ENCODE data around the gene LGALS9. TPM values are rescaled to one million over a fixed set of nuclear protein-coding genes. Genes with fewer than 3 reads are reported as not detected.

The LGALS9 gene
- total RNA-seq, 1 donor from 2014 or later: 9.4 TPM

DNA sequence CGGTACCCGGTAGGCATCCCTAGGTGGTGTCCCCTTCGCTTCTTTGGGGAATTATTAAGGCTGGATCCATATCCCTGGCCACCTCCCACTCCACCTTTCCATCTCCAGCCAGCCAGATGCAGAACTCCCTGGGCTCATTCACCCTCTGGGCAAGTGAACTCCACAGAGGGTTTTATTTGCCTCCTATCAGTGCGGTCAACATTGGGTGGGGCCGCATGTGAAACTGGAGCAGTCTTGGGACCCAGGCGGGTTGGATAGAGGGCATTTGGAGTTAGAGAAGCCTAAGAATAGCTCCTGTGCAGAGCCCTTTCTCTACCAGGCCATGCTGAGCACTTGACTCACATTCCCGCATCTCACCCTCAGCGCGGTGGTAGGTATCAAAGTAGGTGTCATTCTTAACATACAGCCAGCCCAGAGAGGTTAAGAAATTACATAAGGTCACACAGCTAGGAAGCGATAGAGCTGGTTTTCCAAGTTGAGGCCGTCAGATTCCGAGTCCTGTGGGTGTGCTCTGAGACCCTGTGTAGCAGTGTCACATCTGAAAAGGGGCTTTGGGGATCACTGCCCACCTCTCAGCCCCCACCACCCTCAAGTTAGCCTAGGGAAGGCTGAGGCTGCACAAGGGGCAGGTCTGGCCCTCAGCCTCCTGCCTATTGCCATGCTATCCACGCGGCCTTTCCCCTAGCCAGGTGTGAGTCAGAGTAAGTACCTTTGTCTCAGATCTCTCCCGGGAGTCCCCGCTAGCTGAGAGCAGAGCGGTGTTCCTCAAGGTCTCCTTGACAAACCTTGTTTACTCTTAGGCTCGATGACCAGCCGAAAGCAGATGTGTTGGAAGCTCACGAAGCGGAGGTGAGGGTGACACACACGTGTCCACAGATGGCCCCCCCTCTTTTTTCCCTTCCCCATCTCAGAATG, 26.9 kb upstream of the LGALS9 start:
- peaks cover 45% of the 10 kb centered on the region for H4K20me1 ChIP-seq (ENCODE audit: insufficient read depth, low read length)
- H3K27me3 ChIP-seq (ENCODE audit: insufficient read depth, low read length): no peaks in the 10 kb centered on the region
- no peaks in the 10 kb centered on the region for H3K79me2 ChIP-seq (ENCODE audit: insufficient read depth, low read length)
- Mint-ChIP-seq H3K4me3 (ENCODE audit: unreplicated experiment) (no peak overlapping the region), H3K4me1 (ENCODE audit: low read depth, unreplicated experiment) (peaks cover 19% of the 10 kb centered on the region), H3K9me3 (ENCODE audit: unreplicated experiment) (no peaks in the 10 kb centered on the region), H3K27ac (ENCODE audit: unreplicated experiment) (no peak overlapping the region), H3K36me3 (ENCODE audit: low read depth, unreplicated experiment) (peaks cover 47% of the 10 kb centered on the region), H3K27me3 (ENCODE audit: low read depth, unreplicated experiment) (no peaks in the 10 kb centered on the region)
- no peak for TF ChIP-seq EZH2 (IDR thresholded peaks at IDR 0.05; ENCODE audit: insufficient read depth, low read length)
- TF ChIP-seq, protein P1, sequence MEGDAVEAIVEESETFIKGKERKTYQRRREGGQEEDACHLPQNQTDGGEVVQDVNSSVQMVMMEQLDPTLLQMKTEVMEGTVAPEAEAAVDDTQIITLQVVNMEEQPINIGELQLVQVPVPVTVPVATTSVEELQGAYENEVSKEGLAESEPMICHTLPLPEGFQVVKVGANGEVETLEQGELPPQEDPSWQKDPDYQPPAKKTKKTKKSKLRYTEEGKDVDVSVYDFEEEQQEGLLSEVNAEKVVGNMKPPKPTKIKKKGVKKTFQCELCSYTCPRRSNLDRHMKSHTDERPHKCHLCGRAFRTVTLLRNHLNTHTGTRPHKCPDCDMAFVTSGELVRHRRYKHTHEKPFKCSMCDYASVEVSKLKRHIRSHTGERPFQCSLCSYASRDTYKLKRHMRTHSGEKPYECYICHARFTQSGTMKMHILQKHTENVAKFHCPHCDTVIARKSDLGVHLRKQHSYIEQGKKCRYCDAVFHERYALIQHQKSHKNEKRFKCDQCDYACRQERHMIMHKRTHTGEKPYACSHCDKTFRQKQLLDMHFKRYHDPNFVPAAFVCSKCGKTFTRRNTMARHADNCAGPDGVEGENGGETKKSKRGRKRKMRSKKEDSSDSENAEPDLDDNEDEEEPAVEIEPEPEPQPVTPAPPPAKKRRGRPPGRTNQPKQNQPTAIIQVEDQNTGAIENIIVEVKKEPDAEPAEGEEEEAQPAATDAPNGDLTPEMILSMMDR (IDR thresholded peaks at IDR 0.05; ENCODE audit: insufficient read depth, low read depth, low read length): no peak
- peaks cover 34% of the 10 kb centered on the region for H3K36me3 ChIP-seq (ENCODE audit: insufficient read depth, low read length)
- H3K4me3 ChIP-seq (ENCODE audit: insufficient read depth, low read depth, low read length): no peak overlapping the region
- no peak overlapping the region for H2AFZ ChIP-seq (ENCODE audit: low read depth, low read length)
- no peak overlapping the region for H3K9ac ChIP-seq (ENCODE audit: low read length)
- H3K9me3 ChIP-seq (ENCODE audit: insufficient read depth, low read depth, low read length): no peaks in the 10 kb centered on the region
- no peak overlapping the region for H3K4me2 ChIP-seq (ENCODE audit: low read length)
- peaks cover 2% of the 10 kb centered on the region for H3K4me1 ChIP-seq (ENCODE audit: insufficient read depth, low read length)
- DNase-seq (ENCODE audit: low read depth) (no peak), FAIRE-seq (no peak)
- H3K27ac ChIP-seq (ENCODE audit: low read depth, low read length): no peak overlapping the region

DNA sequence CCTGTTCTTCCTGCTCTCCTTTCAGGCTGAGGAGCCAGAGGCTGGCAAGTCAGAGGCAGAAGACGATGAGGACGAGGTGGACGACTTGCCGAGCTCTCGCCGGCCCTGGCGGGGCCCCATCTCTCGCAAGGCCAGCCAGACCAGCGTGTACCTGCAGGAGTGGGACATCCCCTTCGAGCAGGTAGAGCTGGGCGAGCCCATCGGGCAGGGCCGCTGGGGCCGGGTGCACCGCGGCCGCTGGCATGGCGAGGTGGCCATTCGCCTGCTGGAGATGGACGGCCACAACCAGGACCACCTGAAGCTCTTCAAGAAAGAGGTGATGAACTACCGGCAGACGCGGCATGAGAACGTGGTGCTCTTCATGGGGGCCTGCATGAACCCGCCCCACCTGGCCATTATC, 25.6 kb upstream of the LGALS9 start:
- TF ChIP-seq, protein P1 (IDR thresholded peaks at IDR 0.05; ENCODE audit: insufficient read depth, low read depth, low read length): no peak
- no peak for TF ChIP-seq EZH2 (IDR thresholded peaks at IDR 0.05; ENCODE audit: insufficient read depth, low read length)
- FAIRE-seq (no peak), DNase-seq (ENCODE audit: low read depth) (no peak)
- Mint-ChIP-seq H3K9me3 (ENCODE audit: unreplicated experiment) (no peaks in the 10 kb centered on the region), H3K4me3 (ENCODE audit: unreplicated experiment) (no peak overlapping the region), H3K27ac (ENCODE audit: unreplicated experiment) (no peak overlapping the region), H3K36me3 (ENCODE audit: low read depth, unreplicated experiment) (peaks cover 52% of the 10 kb centered on the region), H3K4me1 (ENCODE audit: low read depth, unreplicated experiment) (peaks cover 18% of the 10 kb centered on the region), H3K27me3 (ENCODE audit: low read depth, unreplicated experiment) (no peaks in the 10 kb centered on the region)
- peaks cover 2% of the 10 kb centered on the region for H3K4me1 ChIP-seq (ENCODE audit: insufficient read depth, low read length)
- H3K27me3 ChIP-seq (ENCODE audit: insufficient read depth, low read length): no peaks in the 10 kb centered on the region
- H4K20me1 ChIP-seq (ENCODE audit: insufficient read depth, low read length): peaks cover 52% of the 10 kb centered on the region
- H3K27ac ChIP-seq (ENCODE audit: low read depth, low read length): no peak overlapping the region
- no peak overlapping the region for H3K4me2 ChIP-seq (ENCODE audit: low read length)
- H2AFZ ChIP-seq (ENCODE audit: low read depth, low read length): no peak overlapping the region
- no peak overlapping the region for H3K4me3 ChIP-seq (ENCODE audit: insufficient read depth, low read depth, low read length)
- no peaks in the 10 kb centered on the region for H3K79me2 ChIP-seq (ENCODE audit: insufficient read depth, low read length)
- H3K9me3 ChIP-seq (ENCODE audit: insufficient read depth, low read depth, low read length): no peaks in the 10 kb centered on the region
- H3K36me3 ChIP-seq (ENCODE audit: insufficient read depth, low read length): peaks cover 37% of the 10 kb centered on the region
- H3K9ac ChIP-seq (ENCODE audit: low read length): no peak overlapping the region
